ENCODE measurements around the gene ADGRB3. TPM values are rescaled to one million over a fixed set of nuclear protein-coding genes. Genes with fewer than 3 reads are reported as not detected.
"Not testable (repeated sequence)": the region's sequence is repeated elsewhere in the genome, so short reads cannot be mapped to it uniquely, and the experiment has no call there.

ADGRB3 gene
- total RNA-seq, 1 donor from 2014 or later, result 8.9 TPM

DNA sequence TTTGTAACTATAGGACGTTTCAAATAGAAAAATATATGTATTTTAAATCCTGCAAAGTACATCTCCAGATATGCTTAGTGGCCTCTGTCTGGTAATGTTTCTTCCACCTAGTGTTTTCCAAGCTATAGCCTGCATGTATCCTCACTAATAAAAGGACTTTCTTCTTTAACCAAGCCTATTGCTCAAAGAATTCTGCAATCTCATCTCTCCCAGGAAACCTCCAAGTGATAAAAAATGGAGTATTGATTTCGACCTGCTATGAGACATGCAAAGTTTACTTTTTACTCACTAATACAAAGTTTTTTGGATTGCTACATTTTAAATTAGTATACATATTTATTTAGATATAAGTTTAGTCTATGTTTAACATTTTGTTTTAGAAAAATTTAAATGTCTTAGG, 23.3 kb downstream of the ADGRB3 start:
- Mint-ChIP-seq H3K4me1 (ENCODE audit: unreplicated experiment) (no peaks in the 10 kb centered on the region), H3K27ac (ENCODE audit: unreplicated experiment) (no peak overlapping the region), H3K4me3 (ENCODE audit: unreplicated experiment) (no peak overlapping the region), H3K27me3 (ENCODE audit: unreplicated experiment) (peaks cover 6% of the 10 kb centered on the region), H3K36me3 (ENCODE audit: unreplicated experiment) (peaks cover 2% of the 10 kb centered on the region), H3K9me3 (ENCODE audit: unreplicated experiment) (no peaks in the 10 kb centered on the region)
- TF ChIP-seq, protein P1, sequence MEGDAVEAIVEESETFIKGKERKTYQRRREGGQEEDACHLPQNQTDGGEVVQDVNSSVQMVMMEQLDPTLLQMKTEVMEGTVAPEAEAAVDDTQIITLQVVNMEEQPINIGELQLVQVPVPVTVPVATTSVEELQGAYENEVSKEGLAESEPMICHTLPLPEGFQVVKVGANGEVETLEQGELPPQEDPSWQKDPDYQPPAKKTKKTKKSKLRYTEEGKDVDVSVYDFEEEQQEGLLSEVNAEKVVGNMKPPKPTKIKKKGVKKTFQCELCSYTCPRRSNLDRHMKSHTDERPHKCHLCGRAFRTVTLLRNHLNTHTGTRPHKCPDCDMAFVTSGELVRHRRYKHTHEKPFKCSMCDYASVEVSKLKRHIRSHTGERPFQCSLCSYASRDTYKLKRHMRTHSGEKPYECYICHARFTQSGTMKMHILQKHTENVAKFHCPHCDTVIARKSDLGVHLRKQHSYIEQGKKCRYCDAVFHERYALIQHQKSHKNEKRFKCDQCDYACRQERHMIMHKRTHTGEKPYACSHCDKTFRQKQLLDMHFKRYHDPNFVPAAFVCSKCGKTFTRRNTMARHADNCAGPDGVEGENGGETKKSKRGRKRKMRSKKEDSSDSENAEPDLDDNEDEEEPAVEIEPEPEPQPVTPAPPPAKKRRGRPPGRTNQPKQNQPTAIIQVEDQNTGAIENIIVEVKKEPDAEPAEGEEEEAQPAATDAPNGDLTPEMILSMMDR (IDR thresholded peaks at IDR 0.05), result no peak
- no peak for DNase-seq (ENCODE audit: extremely low spot score, unreplicated experiment)

DNA sequence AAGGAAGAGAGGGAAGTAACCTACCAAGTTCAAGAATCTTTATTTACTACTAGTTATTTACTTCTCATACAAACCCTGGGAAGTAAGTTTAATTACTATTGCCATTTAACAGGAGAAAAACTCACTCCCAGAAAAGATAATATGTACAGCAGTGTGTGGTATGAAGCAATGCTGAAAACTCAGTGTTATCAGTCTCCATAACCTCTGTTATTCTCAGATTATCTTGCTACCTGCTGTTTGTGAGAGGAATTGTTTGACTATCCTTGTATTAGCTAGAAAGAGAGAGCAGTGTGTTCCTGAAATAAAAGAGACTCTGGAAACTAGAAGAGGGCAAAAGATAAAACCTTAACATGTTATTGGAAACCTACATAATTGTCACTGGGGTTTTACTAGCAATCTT, 38.2 kb downstream of the ADGRB3 start:
- H3K36me3 Mint-ChIP-seq (ENCODE audit: unreplicated experiment), result peaks cover 6% of the 10 kb centered on the region
- no peaks in the 10 kb centered on the region for H3K9me3 Mint-ChIP-seq (ENCODE audit: unreplicated experiment)
- peaks cover 6% of the 10 kb centered on the region for H3K4me1 Mint-ChIP-seq (ENCODE audit: unreplicated experiment)
- no peak for DNase-seq (ENCODE audit: extremely low spot score, unreplicated experiment)
- TF ChIP-seq, protein P1 (IDR thresholded peaks at IDR 0.05), result no peak
- no peak overlapping the region for H3K4me3 Mint-ChIP-seq (ENCODE audit: unreplicated experiment)
- no peak overlapping the region for H3K27ac Mint-ChIP-seq (ENCODE audit: unreplicated experiment)
- H3K27me3 Mint-ChIP-seq (ENCODE audit: unreplicated experiment), result peaks cover 11% of the 10 kb centered on the region

DNA sequence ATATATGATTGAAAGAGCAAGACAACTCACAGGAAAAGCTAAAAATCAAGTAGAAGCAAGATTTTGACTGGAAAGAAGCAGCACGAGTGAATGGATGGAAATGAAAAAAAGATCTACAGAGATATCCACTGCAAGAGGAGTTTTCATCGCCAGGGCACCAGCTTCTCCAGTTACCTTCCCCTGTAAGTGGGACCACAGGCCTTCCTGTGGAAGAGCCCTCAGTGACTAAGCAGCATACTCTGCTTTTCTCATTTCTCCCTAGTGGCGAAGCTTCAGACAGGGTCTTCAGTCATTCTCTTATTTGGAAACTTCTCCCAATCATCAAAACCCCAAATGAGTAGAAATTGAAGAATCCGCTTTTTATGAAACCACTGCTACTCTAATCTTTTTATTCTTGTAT, 40.5 kb downstream of the ADGRB3 start:
- Mint-ChIP-seq H3K4me1 (ENCODE audit: unreplicated experiment) (peaks cover 6% of the 10 kb centered on the region), H3K27me3 (ENCODE audit: unreplicated experiment) (peaks cover 5% of the 10 kb centered on the region), H3K27ac (ENCODE audit: unreplicated experiment) (no peak overlapping the region), H3K36me3 (ENCODE audit: unreplicated experiment) (peaks cover 6% of the 10 kb centered on the region), H3K9me3 (ENCODE audit: unreplicated experiment) (no peaks in the 10 kb centered on the region), H3K4me3 (ENCODE audit: unreplicated experiment) (no peak overlapping the region)
- TF ChIP-seq, protein P1 (IDR thresholded peaks at IDR 0.05), result no peak
- no peak for DNase-seq (ENCODE audit: extremely low spot score, unreplicated experiment)

- H3K4me1 Mint-ChIP-seq (ENCODE audit: unreplicated experiment); H3K27me3 Mint-ChIP-seq (ENCODE audit: unreplicated experiment); H3K36me3 Mint-ChIP-seq (ENCODE audit: unreplicated experiment); DNase-seq (ENCODE audit: extremely low spot score, unreplicated experiment); H3K4me3 Mint-ChIP-seq (ENCODE audit: unreplicated experiment); H3K27ac Mint-ChIP-seq (ENCODE audit: unreplicated experiment); H3K9me3 Mint-ChIP-seq (ENCODE audit: unreplicated experiment): not testable (repeated sequence)
Measured at GRCh38 chr6:68676094-68676493, 41.0 kb downstream of the ADGRB3 start.

GRCh38 chr6:68677058-68677457, 42.0 kb downstream of the ADGRB3 start:
- Mint-ChIP-seq H3K36me3 (ENCODE audit: unreplicated experiment) (peaks cover 6% of the 10 kb centered on the region), H3K4me3 (ENCODE audit: unreplicated experiment) (no peak overlapping the region), H3K27me3 (ENCODE audit: unreplicated experiment) (peaks cover 3% of the 10 kb centered on the region), H3K9me3 (ENCODE audit: unreplicated experiment) (no peaks in the 10 kb centered on the region), H3K27ac (ENCODE audit: unreplicated experiment) (no peak overlapping the region), H3K4me1 (ENCODE audit: unreplicated experiment) (peaks cover 6% of the 10 kb centered on the region)
- no peak for DNase-seq (ENCODE audit: extremely low spot score, unreplicated experiment)
- TF ChIP-seq, protein P1 (IDR thresholded peaks at IDR 0.05), result no peak

- no peaks in the 10 kb centered on the region for H3K9me3 Mint-ChIP-seq (ENCODE audit: unreplicated experiment)
- DNase-seq (ENCODE audit: extremely low spot score, unreplicated experiment), result no peak
- no peak overlapping the region for H3K4me3 Mint-ChIP-seq (ENCODE audit: unreplicated experiment)
- no peak overlapping the region for H3K27ac Mint-ChIP-seq (ENCODE audit: unreplicated experiment)
- H3K36me3 Mint-ChIP-seq (ENCODE audit: unreplicated experiment), result peaks cover 6% of the 10 kb centered on the region
- TF ChIP-seq, protein P1 (IDR thresholded peaks at IDR 0.05), result no peak
- H3K4me1 Mint-ChIP-seq (ENCODE audit: unreplicated experiment), result peaks cover 6% of the 10 kb centered on the region
- H3K27me3 Mint-ChIP-seq (ENCODE audit: unreplicated experiment), result no peaks in the 10 kb centered on the region
Measured at GRCh38 chr6:68679399-68679798, 44.3 kb downstream of the ADGRB3 start.

Data from osteocyte (in vitro differentiated cells).